DMS114 treated with DMSO at 0.1 percent for 48 hours (cell line): ENCODE data around the gene PASK.
"Not testable (repeated sequence)": the region's sequence is repeated elsewhere in the genome, so short reads cannot be mapped to it uniquely, and the experiment has no call there.

Experiments used
- DNase-seq: peaks from one replicate; lab custom pipeline; 2025; ENCODE audit not compliant: unreplicated experiment; lab: John Stamatoyannopoulos, UW

PASK gene

GRCh38 chr2:241148891-241149674, at the start of gene PASK:
Gene PASK, minus strand, starts transcription at chr2:241149472. Its CDS starts 6,440 bp downstream, at chr2:241143032.
- DNase-seq = peak; percentile 92

GRCh38 chr2:241198381-241199279, 49.4 kb upstream of the PASK start:
- DNase-seq = no peak

GRCh38 chr2:241197947-241198346, 48.7 kb upstream of the PASK start:
- DNase-seq = no peak

GRCh38 chr2:241197246-241197645, 48.0 kb upstream of the PASK start:
- DNase-seq = not testable (repeated sequence)

GRCh38 chr2:241195506-241196130, 46.3 kb upstream of the PASK start:
- DNase-seq = no peak

- DNase-seq = no peak
Observed at GRCh38 chr2:241194811-241195210, 45.5 kb upstream of the PASK start.

GRCh38 chr2:241193271-241193670, 44.0 kb upstream of the PASK start:
- no peak for DNase-seq

- DNase-seq = no peak
Observed at GRCh38 chr2:241191081-241191480, 41.8 kb upstream of the PASK start.

- DNase-seq = no peak
Observed at GRCh38 chr2:241190291-241190981, 41.2 kb upstream of the PASK start.

- no peak for DNase-seq
Observed at GRCh38 chr2:241189856-241190201, 40.6 kb upstream of the PASK start.

- no peak for DNase-seq
Observed at GRCh38 chr2:241189093-241189855, 40.0 kb upstream of the PASK start.

- DNase-seq = no peak
Observed at GRCh38 chr2:241188361-241189092, 39.3 kb upstream of the PASK start, which contains the start of gene ANO7. Gene ANO7, plus strand, starts transcription at chr2:241188677. Its CDS starts 1,387 bp downstream, at chr2:241190064.

GRCh38 chr2:241187918-241188234, 38.6 kb upstream of the PASK start:
- DNase-seq = no peak

GRCh38 chr2:241187101-241187917, 38.0 kb upstream of the PASK start:
- no peak for DNase-seq

- no peak for DNase-seq
Observed at GRCh38 chr2:241185961-241186360, 36.7 kb upstream of the PASK start.

- no peak for DNase-seq
Observed at GRCh38 chr2:241184901-241185300, 35.6 kb upstream of the PASK start.

GRCh38 chr2:241183221-241183620, 33.9 kb upstream of the PASK start:
- no peak for DNase-seq

GRCh38 chr2:241182531-241183133, 33.4 kb upstream of the PASK start:
- no peak for DNase-seq
